ENCODE data around the gene RNF166.

The RNF166 gene

DNA sequence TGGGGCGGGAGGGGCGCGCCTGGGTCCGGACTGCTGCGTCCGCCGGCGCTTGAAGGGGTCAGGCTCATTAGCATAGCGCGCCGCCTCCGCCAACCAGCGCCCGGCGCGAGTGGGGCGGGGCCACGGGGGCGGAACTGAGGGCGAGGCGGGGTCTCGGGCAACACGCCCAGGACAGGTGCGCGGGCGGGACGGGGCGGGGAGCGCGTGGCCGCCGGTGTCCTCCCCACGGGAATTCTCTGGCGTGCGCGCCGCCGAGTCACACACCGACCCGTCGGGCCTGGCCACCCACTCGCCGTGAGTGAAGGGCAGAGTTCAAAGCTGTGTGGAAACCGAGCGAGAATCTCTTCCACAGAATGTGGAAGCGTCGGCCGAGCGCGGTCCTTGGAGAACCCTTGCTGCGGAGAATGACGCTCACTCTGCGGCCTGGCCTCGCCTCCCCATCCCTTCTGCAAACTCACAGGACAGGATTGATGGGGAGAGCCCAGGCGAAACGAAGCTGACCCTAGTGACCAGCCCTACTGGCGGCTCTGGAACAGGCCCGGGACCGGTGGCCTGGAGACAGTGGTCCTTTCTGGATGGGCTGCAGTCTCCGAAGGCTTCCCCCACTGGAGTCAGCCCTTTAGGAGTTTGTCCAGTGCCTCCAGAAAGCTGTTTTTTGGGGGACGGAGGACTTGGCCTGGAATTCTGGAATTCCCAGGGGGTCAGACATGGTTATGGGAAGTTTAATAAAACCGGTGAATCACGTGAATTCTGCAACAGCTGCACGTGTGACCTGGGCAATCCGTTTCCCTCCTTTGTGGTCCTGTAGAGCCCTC is 19.6 kb downstream of the RNF166 start, which contains the start of gene SNAI3:
Gene SNAI3, minus strand, starts transcription at position 69 of the 815 bp plus-strand sequence. CDS start 101 bp downstream, outside the sequence.
- TF ChIP-seq, protein P1, sequence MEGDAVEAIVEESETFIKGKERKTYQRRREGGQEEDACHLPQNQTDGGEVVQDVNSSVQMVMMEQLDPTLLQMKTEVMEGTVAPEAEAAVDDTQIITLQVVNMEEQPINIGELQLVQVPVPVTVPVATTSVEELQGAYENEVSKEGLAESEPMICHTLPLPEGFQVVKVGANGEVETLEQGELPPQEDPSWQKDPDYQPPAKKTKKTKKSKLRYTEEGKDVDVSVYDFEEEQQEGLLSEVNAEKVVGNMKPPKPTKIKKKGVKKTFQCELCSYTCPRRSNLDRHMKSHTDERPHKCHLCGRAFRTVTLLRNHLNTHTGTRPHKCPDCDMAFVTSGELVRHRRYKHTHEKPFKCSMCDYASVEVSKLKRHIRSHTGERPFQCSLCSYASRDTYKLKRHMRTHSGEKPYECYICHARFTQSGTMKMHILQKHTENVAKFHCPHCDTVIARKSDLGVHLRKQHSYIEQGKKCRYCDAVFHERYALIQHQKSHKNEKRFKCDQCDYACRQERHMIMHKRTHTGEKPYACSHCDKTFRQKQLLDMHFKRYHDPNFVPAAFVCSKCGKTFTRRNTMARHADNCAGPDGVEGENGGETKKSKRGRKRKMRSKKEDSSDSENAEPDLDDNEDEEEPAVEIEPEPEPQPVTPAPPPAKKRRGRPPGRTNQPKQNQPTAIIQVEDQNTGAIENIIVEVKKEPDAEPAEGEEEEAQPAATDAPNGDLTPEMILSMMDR (IDR thresholded peaks at IDR 0.05; ENCODE audit: control extremely low read depth, extremely low read depth, low read depth, missing control alignments) = no peak
- ChIA-PET CTCF (interaction anchor here (0.9 to 1.8 kb wide), 6 partner anchors 12 to 56 kb away, joined by 3 to 4 read pairs (median 4); no protein-coding TSS in a partner anchor), POLR2A (interaction anchor here (0.5 to 1.1 kb wide), 2 partner anchors 16 to 129 kb away, joined by 3 to 4 read pairs; no protein-coding TSS in a partner anchor)
- peak; percentile 95 for DNase-seq (ENCODE audit: extremely low spot score)

DNA sequence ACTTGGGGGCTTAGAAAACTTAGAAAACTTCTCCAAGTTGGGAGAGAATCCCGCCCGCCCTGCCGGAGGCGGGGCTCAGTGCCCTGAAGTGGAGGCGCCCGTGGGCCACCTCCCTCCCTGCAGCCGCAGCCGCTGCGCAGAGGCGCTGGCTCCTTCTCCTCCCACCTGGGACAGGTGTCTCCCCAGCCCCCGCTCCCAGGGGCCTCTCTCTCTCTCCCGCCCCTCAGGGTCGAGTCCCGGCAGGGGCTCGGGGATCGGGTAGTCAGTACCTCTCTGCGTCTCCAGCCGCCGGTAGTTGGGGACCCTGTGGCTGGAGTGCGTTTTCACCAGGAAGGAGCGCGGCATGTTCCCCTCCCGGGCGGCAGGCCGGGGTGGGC is 20.2 kb downstream of the RNF166 start:
- ChIA-PET POLR2A (no interaction called here), CTCF (interaction anchor here (0.9 to 1.8 kb wide), 2 partner anchors 19 to 51 kb away, joined by 3 to 4 read pairs; no protein-coding TSS in a partner anchor)
- DNase-seq (ENCODE audit: extremely low spot score) = peak; percentile 53
- TF ChIP-seq, protein P1 (IDR thresholded peaks at IDR 0.05; ENCODE audit: control extremely low read depth, extremely low read depth, low read depth, missing control alignments) = no peak

DNA sequence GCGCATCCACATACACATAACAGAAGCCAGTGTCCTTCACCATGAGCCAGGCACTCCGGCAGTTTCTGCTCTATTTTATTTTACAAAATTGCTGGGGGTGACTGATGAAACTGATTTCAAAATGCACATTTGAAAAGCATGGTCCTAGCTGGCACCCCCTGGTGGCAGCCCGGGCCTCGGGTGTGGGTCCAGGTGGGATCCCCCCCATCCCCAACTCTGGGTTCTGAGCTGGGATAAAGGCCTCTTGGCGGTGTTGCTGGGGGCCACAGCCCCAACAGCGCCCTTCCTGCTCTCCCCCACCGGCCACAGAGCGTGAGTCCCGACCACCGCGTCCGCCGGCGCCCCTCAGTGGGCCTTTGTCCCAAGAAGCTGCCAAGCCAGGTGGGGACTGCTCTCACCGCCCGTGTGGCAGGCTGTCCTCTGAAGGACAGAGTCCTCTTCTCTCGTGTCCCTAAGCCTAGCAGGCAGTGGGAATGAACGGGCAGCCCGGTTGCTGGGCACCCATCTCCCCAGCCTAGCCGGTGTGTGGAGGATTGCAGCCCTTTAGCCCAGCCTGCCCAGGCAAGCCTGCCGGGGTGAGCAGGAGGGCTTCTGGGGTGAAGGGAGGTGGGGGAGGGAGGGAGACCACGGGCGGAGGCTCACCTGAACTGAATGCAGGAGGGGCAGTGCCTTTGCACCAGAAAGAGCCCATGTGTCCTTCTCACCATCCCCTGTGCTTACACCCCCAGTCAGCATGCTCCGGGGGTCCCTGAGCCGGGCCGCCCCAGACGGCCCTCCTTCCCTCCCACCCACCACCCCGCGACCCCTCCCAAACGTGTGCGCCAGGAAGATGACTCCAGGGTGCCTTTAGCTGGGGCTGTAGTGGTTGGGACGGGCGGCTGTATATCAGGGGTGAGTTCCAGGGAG is 20.8 kb downstream of the RNF166 start:
- TF ChIP-seq, protein P1 (IDR thresholded peaks at IDR 0.05; ENCODE audit: control extremely low read depth, extremely low read depth, low read depth, missing control alignments) = peak; percentile 35
- POLR2A ChIA-PET = no interaction called here
- DNase-seq (ENCODE audit: extremely low spot score) = peak; percentile 53
- CTCF ChIA-PET = interaction anchor here (0.9 to 1.8 kb wide), 7 partner anchors 16 to 52 kb away, joined by 3 to 4 read pairs (median 3); no protein-coding TSS in a partner anchor

DNA sequence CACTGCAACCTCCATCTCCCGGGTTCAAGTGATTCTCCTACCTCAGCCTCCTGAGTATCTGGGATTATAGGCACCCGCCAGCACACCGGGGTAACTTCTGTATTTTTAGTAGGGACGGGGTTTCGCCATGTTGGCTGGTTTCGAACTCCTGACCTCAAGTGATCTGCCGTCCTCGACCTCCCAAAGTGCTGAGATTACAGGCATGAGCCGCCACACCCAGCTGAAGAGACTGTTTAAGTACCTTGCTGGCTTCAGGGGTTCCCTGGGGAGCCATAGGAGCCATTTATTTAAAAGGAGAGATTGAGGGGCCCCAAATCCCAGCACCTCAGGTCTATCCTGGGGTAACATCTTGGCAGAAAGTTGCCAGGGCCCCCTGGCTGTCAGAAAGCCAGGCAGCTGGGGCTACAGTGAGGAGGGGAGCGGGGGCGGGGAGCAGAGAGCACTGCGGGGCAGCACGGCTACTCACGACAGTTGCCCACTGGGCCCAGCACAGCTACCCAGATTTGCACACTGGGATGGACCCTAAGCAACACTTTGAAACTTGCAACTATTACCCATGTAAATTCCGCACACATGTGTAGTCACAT is 21.5 kb downstream of the RNF166 start:
- no peak for DNase-seq (ENCODE audit: extremely low spot score)
- TF ChIP-seq, protein P1 (IDR thresholded peaks at IDR 0.05; ENCODE audit: control extremely low read depth, extremely low read depth, low read depth, missing control alignments) = no peak
- CTCF ChIA-PET = interaction anchor here (0.9 to 1.8 kb wide), 6 partner anchors 15 to 51 kb away, joined by 3 to 4 read pairs (median 4); no protein-coding TSS in a partner anchor
- POLR2A ChIA-PET = no interaction called here

DNA sequence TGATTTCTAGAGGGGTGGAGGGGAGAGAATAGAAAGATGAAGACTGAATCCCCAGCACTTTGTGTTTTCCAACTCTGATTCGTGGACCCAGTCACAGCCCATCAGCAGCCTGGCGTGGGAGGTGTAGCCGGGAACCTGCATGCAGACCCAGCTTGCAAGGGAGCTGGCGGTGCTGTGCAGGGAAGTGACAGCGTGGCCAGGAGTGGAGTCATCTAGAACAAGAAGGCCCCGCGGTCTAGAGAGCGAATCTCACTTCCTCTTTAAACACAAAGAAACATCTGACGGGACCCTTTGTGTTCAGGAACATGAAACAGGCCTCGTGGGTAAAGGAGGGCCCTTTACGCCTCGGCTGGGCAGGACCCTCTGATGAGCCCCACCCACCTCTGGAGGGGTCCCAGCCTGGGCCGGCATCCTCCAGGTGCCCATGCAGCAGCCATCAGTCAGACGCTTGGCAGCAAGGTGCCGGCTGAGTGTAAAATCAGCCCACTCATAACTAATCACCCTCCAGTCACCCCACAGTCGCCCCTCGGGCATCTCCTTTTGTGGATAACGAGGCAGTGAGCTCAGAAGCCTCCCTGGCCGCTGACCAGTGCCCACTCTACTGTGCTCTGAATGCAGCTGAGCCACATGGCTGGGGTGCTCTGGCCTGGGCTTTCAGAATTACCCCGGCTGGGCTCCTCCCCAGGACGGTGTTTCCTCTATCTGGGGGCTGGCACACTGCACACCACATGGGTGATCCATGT is 24.3 kb downstream of the RNF166 start:
- ChIA-PET POLR2A (interaction anchor here (0.5 kb wide), 2 partner anchors 48 to 522 kb away, joined by 4 to 6 read pairs; no protein-coding TSS in a partner anchor), CTCF (interaction anchor here (0.9 to 1.8 kb wide), 5 partner anchors 8 to 56 kb away, joined by 3 to 5 read pairs (median 5); partner anchors contain the start of gene MVD)
- TF ChIP-seq, protein P1 (IDR thresholded peaks at IDR 0.05; ENCODE audit: control extremely low read depth, extremely low read depth, low read depth, missing control alignments) = no peak
- peak; percentile 91 for DNase-seq (ENCODE audit: extremely low spot score)
